ENCODE measurements around the gene TRAPPC2L. TPM values are rescaled to one million over a fixed set of nuclear protein-coding genes. Genes with fewer than 3 reads are reported as not detected.
A peak's percentile ranks its signal among the peaks of the same experiment; 100 is the strongest.

TRAPPC2L gene
- total and polyA plus RNA-seq, 5 donors from 2014 or later = 49.5 to 164 (median 126) TPM

GRCh38 chr16:88853325-88853941 lies 3.5 kb upstream of the TRAPPC2L start:
- Histone ChIP-seq H3K9me3 (ENCODE audit: control insufficient read depth in 2 of 2, low read length in 2 of 2) (no peaks in the 10 kb centered on the region), H3K4me3 (ENCODE audit: low read depth, low read length) (no peak overlapping the region), H3K27me3 (ENCODE audit: control insufficient read depth, insufficient read depth, low read length) (no peaks in the 10 kb centered on the region), H3K36me3 (ENCODE audit: control insufficient read depth, insufficient read depth, low read length) (peaks cover 2% of the 10 kb centered on the region), H3K27ac (ENCODE audit: insufficient read depth, low read length, poor library complexity, severe bottlenecking) (no peak overlapping the region), H3K4me1 (ENCODE audit: control insufficient read depth, insufficient read depth, low read length, poor library complexity, severe bottlenecking) (peaks cover 34% of the 10 kb centered on the region)
- no peak overlapping the region for H3K27ac Mint-ChIP-seq
- H3K36me3 Mint-ChIP-seq = no peaks in the 10 kb centered on the region
- ATAC-seq (ENCODE audit: low read depth in 2 of 2) (no peak), DNase-seq (no peak)
- peak overlapping the region in 1 of 4 donors; percentile 58 for H3K4me3 Mint-ChIP-seq
- H3K27me3 Mint-ChIP-seq = no peaks in the 10 kb centered on the region
- H3K9me3 Mint-ChIP-seq = no peaks in the 10 kb centered on the region
- H3K4me1 Mint-ChIP-seq = peaks cover 4 to 36% (median 14%) of the 10 kb centered on the region in 4 donors

DNA sequence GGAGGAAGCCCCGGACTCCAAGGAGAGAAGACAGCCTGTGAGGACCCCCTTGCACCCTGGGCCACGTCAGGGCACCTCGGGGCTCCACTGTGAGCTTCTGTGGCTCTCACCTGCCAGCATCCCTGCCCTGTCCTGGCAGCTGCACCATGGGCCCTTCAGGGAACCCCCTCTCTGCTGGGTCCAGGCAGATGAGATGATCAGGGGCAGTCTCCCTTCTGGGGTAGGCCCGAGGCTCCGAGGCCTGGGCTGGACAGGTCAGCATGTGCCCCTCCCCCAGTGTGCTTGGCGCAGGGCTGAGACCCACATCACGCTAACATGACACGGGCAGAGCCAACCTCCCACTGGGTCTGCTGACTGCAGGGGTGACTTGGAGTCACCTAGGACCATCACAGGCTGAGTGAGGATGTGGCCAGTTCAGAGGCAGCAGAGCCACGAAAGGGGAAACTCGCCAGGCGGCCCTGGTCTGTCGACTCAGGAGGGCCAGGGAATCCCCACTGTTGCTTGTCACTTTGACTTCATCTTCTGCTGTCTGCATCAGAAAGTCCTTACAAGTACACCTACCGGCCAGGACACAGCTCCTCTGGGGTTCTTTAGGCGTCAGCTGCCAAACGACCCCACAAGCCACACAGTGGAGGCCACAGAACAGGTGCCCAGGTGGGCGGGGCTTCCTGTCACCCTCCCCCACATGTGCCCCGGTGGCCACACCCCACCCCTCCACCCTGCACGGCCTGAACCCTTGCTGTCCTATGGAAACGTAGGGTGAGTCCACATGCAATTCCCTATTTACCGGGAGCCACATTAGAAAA lies 2.4 kb upstream of the TRAPPC2L start:
- Histone ChIP-seq H3K4me3 (ENCODE audit: low read depth, low read length) (no peak overlapping the region), H3K27ac (ENCODE audit: insufficient read depth, low read length, poor library complexity, severe bottlenecking) (no peak overlapping the region), H3K36me3 (ENCODE audit: control insufficient read depth, insufficient read depth, low read length) (peaks cover 6% of the 10 kb centered on the region), H3K4me1 (ENCODE audit: control insufficient read depth, insufficient read depth, low read length, poor library complexity, severe bottlenecking) (peaks cover 36% of the 10 kb centered on the region), H3K27me3 (ENCODE audit: control insufficient read depth, insufficient read depth, low read length) (no peaks in the 10 kb centered on the region), H3K9me3 (ENCODE audit: control insufficient read depth in 2 of 2, low read length in 2 of 2) (no peaks in the 10 kb centered on the region)
- peaks cover 4 to 46% (median 16%) of the 10 kb centered on the region in 4 donors for H3K4me1 Mint-ChIP-seq
- DNase-seq = peak in 2 of 3 donors; percentile 14 to 32
- peak overlapping the region; percentile 81 to 90 (median 86) for H3K4me3 Mint-ChIP-seq
- H3K27ac Mint-ChIP-seq = peak overlapping the region in 2 of 3 donors; percentile 63 to 88
- no peaks in the 10 kb centered on the region for H3K9me3 Mint-ChIP-seq
- H3K27me3 Mint-ChIP-seq = no peaks in the 10 kb centered on the region
- ATAC-seq (ENCODE audit: low read depth in 2 of 2) = no peak
- H3K36me3 Mint-ChIP-seq = no peaks in the 10 kb centered on the region

DNA sequence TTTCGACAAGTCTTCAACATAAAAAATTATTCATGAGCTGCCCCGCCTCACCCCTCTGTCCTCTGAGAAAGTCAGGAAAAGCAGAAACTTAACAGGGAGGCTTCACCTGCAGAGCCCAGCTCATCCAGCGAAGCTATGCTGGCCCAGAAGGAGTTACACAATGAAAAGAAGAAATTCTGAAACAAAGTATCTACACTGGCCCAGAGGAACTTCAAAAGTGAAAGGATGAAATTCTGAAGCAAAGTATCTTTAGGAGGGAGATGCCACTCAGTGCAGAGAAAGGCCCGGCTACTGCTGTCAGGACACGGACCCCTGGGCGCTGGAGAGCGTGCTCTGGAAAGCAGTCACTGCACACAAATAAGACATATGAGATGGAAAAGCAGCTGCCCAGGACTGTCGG lies 1.8 kb upstream of the TRAPPC2L start:
- Mint-ChIP-seq H3K27ac (peak overlapping the region; percentile 58 to 88 (median 63)), H3K4me3 (peak overlapping the region; percentile 81 to 90 (median 86)), H3K27me3 (no peaks in the 10 kb centered on the region), H3K9me3 (no peaks in the 10 kb centered on the region), H3K4me1 (peaks cover 4 to 46% (median 17%) of the 10 kb centered on the region in 4 donors), H3K36me3 (no peaks in the 10 kb centered on the region)
- ATAC-seq (ENCODE audit: low read depth in 2 of 2) (no peak), DNase-seq (no peak)
- Histone ChIP-seq H3K4me1 (ENCODE audit: control insufficient read depth, insufficient read depth, low read length, poor library complexity, severe bottlenecking) (peaks cover 39% of the 10 kb centered on the region), H3K27me3 (ENCODE audit: control insufficient read depth, insufficient read depth, low read length) (no peaks in the 10 kb centered on the region), H3K4me3 (ENCODE audit: low read depth, low read length) (no peak overlapping the region), H3K36me3 (ENCODE audit: control insufficient read depth, insufficient read depth, low read length) (peaks cover 11% of the 10 kb centered on the region), H3K27ac (ENCODE audit: insufficient read depth, low read length, poor library complexity, severe bottlenecking) (peak overlapping the region; percentile 65), H3K9me3 (ENCODE audit: control insufficient read depth in 2 of 2, low read length in 2 of 2) (no peaks in the 10 kb centered on the region)

DNA sequence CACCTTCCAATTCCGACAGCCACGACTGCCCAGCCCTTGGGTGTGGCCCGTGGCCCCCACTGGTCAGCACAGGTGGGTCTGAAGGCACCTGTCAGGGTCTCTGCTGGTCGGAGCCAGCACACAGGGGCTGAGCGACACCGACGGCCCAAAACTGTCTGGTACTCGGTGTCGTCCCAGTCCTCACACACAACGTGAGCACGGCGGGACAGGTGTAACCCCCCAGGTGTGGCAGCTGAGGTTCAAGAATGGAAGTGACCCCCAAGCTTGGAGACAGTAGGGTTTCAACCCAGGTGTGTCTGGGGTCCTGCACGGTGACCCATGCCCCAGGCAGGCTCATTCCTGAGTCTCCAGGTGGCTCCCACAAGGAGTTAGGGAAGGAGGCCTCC lies 1.2 kb upstream of the TRAPPC2L start:
- Histone ChIP-seq H3K9me3 (ENCODE audit: control insufficient read depth in 2 of 2, low read length in 2 of 2) (no peaks in the 10 kb centered on the region), H3K36me3 (ENCODE audit: control insufficient read depth, insufficient read depth, low read length) (peaks cover 17% of the 10 kb centered on the region), H3K27ac (ENCODE audit: insufficient read depth, low read length, poor library complexity, severe bottlenecking) (peak overlapping the region; percentile 65), H3K4me3 (ENCODE audit: low read depth, low read length) (no peak overlapping the region), H3K4me1 (ENCODE audit: control insufficient read depth, insufficient read depth, low read length, poor library complexity, severe bottlenecking) (peaks cover 39% of the 10 kb centered on the region), H3K27me3 (ENCODE audit: control insufficient read depth, insufficient read depth, low read length) (no peaks in the 10 kb centered on the region)
- DNase-seq = peak in 1 of 3 donors; percentile 7
- Mint-ChIP-seq H3K27me3 (no peaks in the 10 kb centered on the region), H3K9me3 (no peaks in the 10 kb centered on the region), H3K36me3 (peaks cover under 1% of the 10 kb centered on the region), H3K27ac (peak overlapping the region in 2 of 3 donors; percentile 63 to 82), H3K4me3 (peak overlapping the region; percentile 79 to 90 (median 86)), H3K4me1 (peaks cover 4 to 46% (median 17%) of the 10 kb centered on the region in 4 donors)
- no peak for ATAC-seq (ENCODE audit: low read depth in 2 of 2)

- Mint-ChIP-seq H3K4me3 (peak overlapping the region; percentile 79 to 100 (median 86)), H3K36me3 (peaks cover 5% of the 10 kb centered on the region), H3K4me1 (peaks cover 4 to 46% (median 17%) of the 10 kb centered on the region in 4 donors), H3K27me3 (no peaks in the 10 kb centered on the region), H3K9me3 (no peaks in the 10 kb centered on the region), H3K27ac (peak overlapping the region in 2 of 3 donors; percentile 63 to 82)
- Histone ChIP-seq H3K36me3 (ENCODE audit: control insufficient read depth, insufficient read depth, low read length) (peaks cover 21% of the 10 kb centered on the region), H3K27me3 (ENCODE audit: control insufficient read depth, insufficient read depth, low read length) (no peaks in the 10 kb centered on the region), H3K4me3 (ENCODE audit: low read depth, low read length) (no peak overlapping the region), H3K27ac (ENCODE audit: insufficient read depth, low read length, poor library complexity, severe bottlenecking) (peak overlapping the region; percentile 80), H3K9me3 (ENCODE audit: control insufficient read depth in 2 of 2, low read length in 2 of 2) (no peaks in the 10 kb centered on the region), H3K4me1 (ENCODE audit: control insufficient read depth, insufficient read depth, low read length, poor library complexity, severe bottlenecking) (peaks cover 39% of the 10 kb centered on the region)
- ATAC-seq (ENCODE audit: low read depth in 2 of 2) (peak; percentile 34 to 41), DNase-seq (peak in 2 of 3 donors; percentile 18 to 30)
Observed at GRCh38 chr16:88856122-88856827, 652 bp upstream of the TRAPPC2L start.

DNA sequence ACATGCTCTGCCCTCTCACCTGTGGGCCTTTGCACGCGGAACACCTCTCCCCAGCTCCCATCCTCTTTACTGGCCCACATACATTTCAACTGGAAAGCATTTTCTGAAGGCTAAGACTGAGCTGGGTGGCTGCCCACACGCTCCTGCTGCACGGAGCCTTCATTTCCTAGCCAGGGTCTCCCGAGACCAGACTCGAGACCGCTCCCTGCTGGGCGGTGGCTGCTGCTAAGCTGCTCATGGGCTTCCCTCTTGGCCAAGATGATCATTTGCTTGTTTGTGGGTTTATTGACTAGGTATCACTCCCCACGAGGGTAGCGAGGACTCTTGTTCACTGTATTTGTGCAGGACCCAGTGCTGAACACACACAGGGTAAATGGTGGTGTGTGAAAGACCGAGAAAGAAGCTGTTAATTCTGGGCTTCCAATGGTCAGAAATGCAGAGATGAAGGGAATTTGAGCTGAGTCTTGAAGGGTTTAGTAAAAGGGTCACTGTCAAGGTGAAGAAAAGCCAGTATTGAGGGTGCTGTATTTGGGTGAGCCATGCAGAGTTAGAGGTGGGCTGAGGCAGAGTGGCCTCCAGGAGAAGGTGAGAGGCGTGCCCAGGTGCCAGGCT lies 907 bp downstream of the TRAPPC2L start:
- DNase-seq (peak; percentile 50 to 85 (median 64)), ATAC-seq (ENCODE audit: low read depth in 2 of 2) (peak; percentile 54 to 61)
- peak overlapping the region; percentile 92 for H3K4me3 ChIP-seq (ENCODE audit: low read depth, low read length)
- peaks cover 33% of the 10 kb centered on the region for H3K36me3 ChIP-seq (ENCODE audit: control insufficient read depth, insufficient read depth, low read length)
- H3K9me3 ChIP-seq (ENCODE audit: control insufficient read depth in 2 of 2, low read length in 2 of 2) = no peaks in the 10 kb centered on the region
- Mint-ChIP-seq H3K36me3 (peaks cover 10% of the 10 kb centered on the region), H3K9me3 (no peaks in the 10 kb centered on the region), H3K4me3 (peak overlapping the region; percentile 95 to 100 (median 97)), H3K4me1 (peaks cover 4 to 40% (median 16%) of the 10 kb centered on the region in 4 donors), H3K27me3 (no peaks in the 10 kb centered on the region), H3K27ac (peak overlapping the region; percentile 97 to 98 (median 97))
- H3K4me1 ChIP-seq (ENCODE audit: control insufficient read depth, insufficient read depth, low read length, poor library complexity, severe bottlenecking) = peaks cover 39% of the 10 kb centered on the region
- peak overlapping the region; percentile 80 for H3K27ac ChIP-seq (ENCODE audit: insufficient read depth, low read length, poor library complexity, severe bottlenecking)
- no peaks in the 10 kb centered on the region for H3K27me3 ChIP-seq (ENCODE audit: control insufficient read depth, insufficient read depth, low read length)

DNA sequence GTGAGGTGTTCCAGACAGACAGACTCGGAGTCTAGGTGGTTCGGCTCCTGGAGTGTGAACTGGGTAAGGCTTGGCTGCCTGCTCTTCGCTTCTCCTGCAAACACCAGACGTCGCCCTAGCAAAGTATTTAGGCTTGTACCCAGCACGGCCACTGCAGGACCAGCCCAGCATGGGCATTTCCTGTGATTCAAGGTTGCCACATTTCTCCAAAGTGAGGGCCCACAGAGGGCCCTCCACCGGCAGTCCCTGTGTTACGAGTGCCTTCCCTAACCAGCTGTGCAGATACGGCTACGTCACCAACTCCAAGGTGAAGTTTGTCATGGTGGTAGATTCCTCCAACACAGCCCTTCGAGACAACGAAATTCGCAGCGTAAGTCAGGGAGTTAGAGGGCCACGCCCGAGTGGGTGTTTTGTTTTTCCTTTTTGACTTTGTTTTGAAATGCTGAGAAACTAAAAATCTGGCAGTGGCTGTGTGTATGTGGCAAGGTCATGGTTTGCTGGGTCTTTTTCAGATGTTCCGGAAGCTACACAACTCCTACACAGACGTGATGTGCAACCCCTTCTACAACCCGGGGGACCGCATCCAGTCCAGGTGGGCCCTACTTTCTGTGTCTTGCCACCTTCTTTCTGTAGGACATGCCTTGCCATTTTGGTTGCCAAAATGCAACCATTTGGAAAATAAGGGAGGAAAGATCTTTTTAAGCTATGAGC lies 2.6 kb downstream of the TRAPPC2L start:
- Histone ChIP-seq H3K4me1 (ENCODE audit: control insufficient read depth, insufficient read depth, low read length, poor library complexity, severe bottlenecking) (peaks cover 36% of the 10 kb centered on the region), H3K27me3 (ENCODE audit: control insufficient read depth, insufficient read depth, low read length) (no peaks in the 10 kb centered on the region), H3K36me3 (ENCODE audit: control insufficient read depth, insufficient read depth, low read length) (peaks cover 33% of the 10 kb centered on the region), H3K9me3 (ENCODE audit: control insufficient read depth in 2 of 2, low read length in 2 of 2) (no peaks in the 10 kb centered on the region), H3K4me3 (ENCODE audit: low read depth, low read length) (no peak overlapping the region), H3K27ac (ENCODE audit: insufficient read depth, low read length, poor library complexity, severe bottlenecking) (no peak overlapping the region)
- no peaks in the 10 kb centered on the region for H3K9me3 Mint-ChIP-seq
- peaks cover 4 to 36% (median 16%) of the 10 kb centered on the region in 4 donors for H3K4me1 Mint-ChIP-seq
- peak overlapping the region in 2 of 4 donors; percentile 11 to 61 for H3K4me3 Mint-ChIP-seq
- no peak overlapping the region for H3K27ac Mint-ChIP-seq
- ATAC-seq (ENCODE audit: low read depth in 2 of 2) (no peak), DNase-seq (no peak)
- peaks cover 10% of the 10 kb centered on the region for H3K36me3 Mint-ChIP-seq
- H3K27me3 Mint-ChIP-seq = no peaks in the 10 kb centered on the region

Data from CD4-positive, CD25-positive, alpha-beta regulatory T cell (primary cell).